Measurements from ENCODE around the gene IFRD2. TPM values are rescaled to one million over a fixed set of nuclear protein-coding genes. Genes with fewer than 3 reads are reported as not detected.
"Not testable (repeated sequence)": the region's sequence is repeated elsewhere in the genome, so short reads cannot be mapped to it uniquely, and the experiment has no call there.

IFRD2 gene
- total RNA-seq, 8 experiments from 2014 or later = 13.3 to 111 (median 24.8) TPM

DNA sequence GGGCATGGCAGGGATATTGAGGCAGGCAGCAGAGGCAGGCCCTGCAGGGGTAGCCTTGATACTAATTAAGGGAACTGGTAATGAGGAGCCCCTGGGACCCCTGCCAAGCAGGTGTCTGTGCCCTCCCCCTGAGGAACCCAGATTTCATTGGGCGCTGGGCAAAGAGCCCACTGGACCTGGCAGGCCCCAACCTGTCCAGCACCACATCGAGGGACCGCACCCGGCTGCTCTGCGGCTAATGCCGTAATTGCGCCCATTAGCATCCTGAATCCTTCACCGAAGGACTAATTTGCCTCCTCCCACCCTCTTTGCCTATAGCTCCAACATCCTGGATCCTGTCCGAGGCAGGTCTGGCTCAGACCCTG is 37.0 kb downstream of the IFRD2 start:
- WGBS, 10 experiments = 73 to 90% (median 80%) methylated on average over 1 to 6 of the region's 9 CpGs; no CpG with 5 or more reads in 7 of the 10 experiments
- no peak overlapping the region for H3K27ac ChIP-seq
- no peak for ATAC-seq (replicated peaks in 6 of 8)

DNA sequence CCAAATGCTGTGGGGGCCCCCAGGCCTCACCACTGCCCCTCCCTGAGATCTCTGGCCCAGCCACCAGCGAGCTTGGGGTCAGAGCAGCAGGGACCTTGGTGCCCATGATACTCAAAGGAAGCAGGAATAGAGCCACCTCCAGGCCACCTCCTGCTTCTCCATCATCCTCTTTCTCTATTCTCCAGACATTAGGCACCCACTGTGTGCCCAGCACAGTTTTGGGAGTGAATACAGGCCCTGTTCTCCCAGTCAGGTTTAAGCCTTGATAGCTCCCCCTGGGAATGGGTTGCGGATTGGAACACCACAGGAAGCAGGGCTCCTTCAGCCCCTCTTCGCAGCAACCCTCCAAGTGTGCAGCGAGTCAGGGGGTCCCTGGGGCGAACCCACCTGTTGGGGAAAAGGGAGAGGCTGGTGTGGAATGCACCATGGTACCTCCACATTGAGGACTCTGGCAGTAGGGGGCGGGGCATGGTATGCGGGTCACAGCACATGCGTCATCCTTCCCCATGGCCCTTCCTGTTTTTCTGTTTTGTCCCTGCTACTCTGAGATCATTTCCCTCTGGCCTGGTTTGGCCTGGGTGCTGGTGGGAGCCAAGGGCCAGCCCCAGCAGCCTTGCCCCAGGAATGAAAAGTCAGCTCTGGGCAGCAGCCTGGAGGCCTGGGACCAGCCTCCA is 37.5 kb downstream of the IFRD2 start:
- peak overlapping the region in 1 of 2 donors; percentile 39 for H3K27ac ChIP-seq
- H3K4me1 ChIP-seq (replicated peaks in 1 of 2) = peaks cover 27 to 37% of the 10 kb centered on the region in 2 donors
- in situ Hi-C loops (cut with MboI; ENCODE audit: low pct_unique_long_range_greater_than_20kb in 2 of 9, low sequenced_read_pairs in 9 of 9, unreplicated experiment in 9 of 9) = no loop called here
- H3K4me3 ChIP-seq = no peak overlapping the region
- ATAC-seq (replicated peaks in 6 of 8) = peak in 1 of 8 experiments; percentile 3
- 11 to 100% (median 84%) methylated on average over 1 to 7 of the region's 8 CpGs; no CpG with 5 or more reads in 4 of the 10 experiments for WGBS, 10 experiments

More for the DNA sequence above, 37.0 kb downstream of the IFRD2 start:
- no peak overlapping the region for H3K4me3 ChIP-seq
- in situ Hi-C loops (cut with MboI; ENCODE audit: low pct_unique_long_range_greater_than_20kb in 2 of 9, low sequenced_read_pairs in 9 of 9, unreplicated experiment in 9 of 9) = no loop called here
- peaks cover 30 to 38% of the 10 kb centered on the region in 2 donors for H3K4me1 ChIP-seq (replicated peaks in 1 of 2)

DNA sequence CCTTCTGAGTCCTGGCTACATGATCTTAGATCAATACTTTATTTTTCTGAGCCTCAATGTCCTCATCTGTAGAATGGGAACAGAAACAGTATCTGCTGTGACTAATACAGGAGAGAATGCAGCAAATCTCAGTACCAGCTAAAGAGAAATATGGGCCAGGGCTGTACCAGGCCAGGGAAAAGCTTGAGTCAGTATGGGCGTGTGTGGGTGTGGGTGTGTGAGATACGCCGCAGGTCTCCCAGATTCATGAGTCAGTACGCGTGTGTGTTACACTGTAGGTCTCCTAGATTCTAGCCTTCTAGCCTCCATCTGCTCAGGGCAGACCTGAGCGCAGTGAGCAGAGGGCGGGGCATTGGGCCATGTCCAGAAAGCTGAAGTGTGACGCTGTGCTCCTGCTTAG is 41.0 kb downstream of the IFRD2 start:
- peaks cover 14 to 31% of the 10 kb centered on the region in 2 donors for H3K4me1 ChIP-seq (replicated peaks in 1 of 2)
- WGBS, 10 experiments = 20 to 100% (median 98%) methylated on average over 1 to 7 of the region's 8 CpGs; no CpG with 5 or more reads in 5 of the 10 experiments
- in situ Hi-C loops (cut with MboI; ENCODE audit: low pct_unique_long_range_greater_than_20kb in 2 of 9, low sequenced_read_pairs in 9 of 9, unreplicated experiment in 9 of 9) = no loop called here

DNA sequence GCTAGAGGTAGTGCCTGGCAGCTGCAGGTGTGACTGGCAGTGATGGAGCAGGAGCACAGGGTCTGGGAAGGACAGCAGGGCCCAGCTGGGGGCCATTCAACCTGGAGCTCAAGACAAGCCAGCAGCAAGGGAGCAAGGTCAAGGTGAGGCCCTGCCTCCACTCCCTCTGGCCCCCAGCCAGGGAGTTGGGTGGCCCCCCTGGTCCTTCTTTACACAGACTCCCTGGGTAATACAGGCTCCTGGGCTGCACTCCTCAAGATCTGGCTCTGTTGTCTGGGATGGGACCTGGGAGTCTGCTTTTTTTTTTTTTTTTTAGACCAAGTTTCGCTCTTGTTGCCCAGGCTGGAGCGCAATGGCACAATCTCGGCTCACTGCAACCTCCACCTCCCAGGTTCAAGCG is 41.7 kb downstream of the IFRD2 start:
- ATAC-seq (replicated peaks in 6 of 8) = no peak
- in situ Hi-C loops (cut with MboI; ENCODE audit: low pct_unique_long_range_greater_than_20kb in 2 of 9, low sequenced_read_pairs in 9 of 9, unreplicated experiment in 9 of 9) = no loop called here
- H3K4me1 ChIP-seq (replicated peaks in 1 of 2) = peaks cover 20 to 36% of the 10 kb centered on the region in 2 donors
- 100% methylated on average over 1 of the region's 4 CpGs; no CpG with 5 or more reads in 6 of the 10 experiments for WGBS, 10 experiments
- no peak overlapping the region for H3K27ac ChIP-seq
- H3K4me3 ChIP-seq = no peak overlapping the region

More for the DNA sequence above, 41.0 kb downstream of the IFRD2 start:
- no peak overlapping the region for H3K4me3 ChIP-seq
- no peak overlapping the region for H3K27ac ChIP-seq
- peak in 2 of 8 experiments; percentile 65 to 79 for ATAC-seq (replicated peaks in 6 of 8)

DNA sequence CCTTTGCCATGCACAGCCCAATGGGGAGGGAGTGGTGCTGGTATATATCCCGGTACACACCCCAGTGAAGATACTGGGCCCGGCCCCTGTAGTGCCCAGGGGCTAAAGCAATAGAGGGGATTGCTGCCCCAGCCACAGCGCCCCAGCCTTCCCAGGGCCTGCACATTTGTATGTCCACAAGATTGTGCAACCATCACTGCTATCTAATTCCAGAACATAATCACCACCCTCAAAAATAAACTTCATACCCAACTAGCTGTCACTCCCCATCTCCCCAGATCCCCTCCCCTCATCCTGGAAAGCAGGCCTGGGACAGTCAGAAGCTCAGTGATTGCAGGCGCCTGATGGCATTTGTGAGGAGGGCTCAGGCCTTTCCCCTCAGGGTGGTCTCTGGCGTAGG is 42.8 kb downstream of the IFRD2 start:
- Histone ChIP-seq H3K27ac (no peak overlapping the region), H3K4me1 (replicated peaks in 1 of 2) (peaks cover 29 to 43% of the 10 kb centered on the region in 2 donors), H3K4me3 (no peak overlapping the region)
- WGBS, 10 experiments = 37 to 90% methylated on average over 2 of the region's 5 CpGs; no CpG with 5 or more reads in 8 of the 10 experiments
- in situ Hi-C loops (cut with MboI; ENCODE audit: low pct_unique_long_range_greater_than_20kb in 2 of 9, low sequenced_read_pairs in 9 of 9, unreplicated experiment in 9 of 9) = no loop called here
- ATAC-seq (replicated peaks in 6 of 8) = no peak

DNA sequence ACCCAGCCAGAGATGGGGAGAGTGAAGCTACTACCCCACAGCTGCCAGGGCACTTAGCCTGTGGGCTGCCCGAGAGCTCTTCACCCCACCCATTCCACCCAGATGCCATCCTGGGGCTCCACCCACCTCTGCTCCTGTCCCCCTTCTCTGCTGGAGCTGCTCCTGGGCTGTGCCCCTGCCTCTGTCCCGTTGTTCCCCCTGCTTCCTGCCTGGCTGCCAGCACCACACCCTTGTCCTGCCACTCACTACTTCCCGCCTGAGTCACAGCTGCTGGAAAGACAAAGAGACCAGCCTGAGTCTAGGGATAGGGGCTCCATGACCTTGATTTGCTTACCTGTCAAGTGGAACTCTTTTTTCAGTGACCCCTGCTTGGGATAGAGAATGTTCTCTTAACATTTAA is 43.8 kb downstream of the IFRD2 start:
- WGBS, 10 experiments = 0 to 100% (median 10%) methylated on average over 1 to 2 of the region's 3 CpGs; no CpG with 5 or more reads in 7 of the 10 experiments
- ATAC-seq (replicated peaks in 6 of 8) = no peak
- Histone ChIP-seq H3K4me3 (no peak overlapping the region), H3K27ac (peak overlapping the region in 1 of 2 donors; percentile 91), H3K4me1 (replicated peaks in 1 of 2) (peaks cover 29 to 43% of the 10 kb centered on the region in 2 donors)
- in situ Hi-C loops (cut with MboI; ENCODE audit: low pct_unique_long_range_greater_than_20kb in 2 of 9, low sequenced_read_pairs in 9 of 9, unreplicated experiment in 9 of 9) = no loop called here

DNA sequence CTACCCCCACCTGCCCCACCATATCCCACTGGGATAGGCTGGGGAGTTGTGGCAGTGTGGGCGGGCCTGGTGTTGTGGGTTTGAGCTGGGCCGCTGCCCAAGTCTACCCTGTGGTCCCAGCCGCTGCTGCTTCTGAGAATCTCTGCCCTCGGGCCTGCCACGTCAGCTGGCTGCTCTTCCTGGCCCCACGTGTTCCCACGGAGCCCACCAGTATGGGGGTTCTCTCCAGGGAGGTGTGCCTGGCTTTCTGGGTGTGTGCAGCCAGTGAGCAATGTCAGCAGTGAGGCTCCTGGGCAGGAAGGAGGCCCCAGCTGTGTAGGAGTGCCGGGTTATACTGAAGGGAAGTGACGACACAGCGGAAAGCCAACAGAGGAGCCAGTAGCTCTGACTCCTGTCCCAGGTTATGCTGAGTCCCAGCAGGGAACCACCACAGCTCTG is 45.7 kb downstream of the IFRD2 start:
- Histone ChIP-seq H3K4me1 (replicated peaks in 1 of 2) (peaks cover 42 to 59% of the 10 kb centered on the region in 2 donors), H3K4me3 (peak overlapping the region in 4 of 5 donors; percentile 5 to 29 (median 25)), H3K27ac (peak overlapping the region; percentile 91 to 94)
- 0 to 33% methylated on average over 1 to 2 of the region's 10 CpGs; no CpG with 5 or more reads in 8 of the 10 experiments for WGBS, 10 experiments
- in situ Hi-C loops (cut with MboI; ENCODE audit: low pct_unique_long_range_greater_than_20kb in 2 of 9, low sequenced_read_pairs in 9 of 9, unreplicated experiment in 9 of 9) = no loop called here
- ATAC-seq (replicated peaks in 6 of 8) = peak; percentile 60 to 78 (median 74)

DNA sequence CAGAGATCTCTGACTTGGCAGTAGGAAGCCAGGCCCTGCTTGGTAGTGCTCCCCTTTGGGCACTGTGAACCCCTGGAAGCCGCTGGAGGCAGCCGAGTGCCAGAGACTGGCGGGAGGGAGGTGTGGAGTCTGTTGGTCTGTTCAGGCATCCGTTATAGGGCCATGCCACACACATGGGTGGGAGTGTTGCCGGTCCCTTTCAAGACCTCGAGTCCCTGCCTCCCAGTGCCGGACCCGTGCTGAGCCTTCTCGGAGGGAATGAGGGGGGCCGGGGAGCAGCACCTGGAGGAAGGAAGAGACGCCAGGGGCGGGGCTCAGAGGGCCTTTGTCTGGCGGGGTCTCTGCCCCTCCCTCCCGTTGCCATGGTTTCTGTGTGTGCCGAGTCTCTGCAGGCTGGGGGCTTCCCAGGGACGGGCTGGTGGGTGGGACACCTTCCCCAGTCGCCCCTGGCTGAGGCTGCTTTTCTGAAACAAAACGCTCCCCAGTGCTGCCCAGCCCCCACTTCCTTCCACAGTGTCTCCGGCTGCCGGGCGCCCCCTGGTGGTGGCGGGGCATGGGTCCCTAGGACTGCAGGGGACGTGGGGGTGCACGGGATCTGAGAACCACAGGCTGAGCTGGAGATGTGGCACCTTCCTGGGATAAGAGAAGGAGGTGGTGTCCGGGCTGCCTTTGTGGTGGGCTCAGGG is 46.3 kb downstream of the IFRD2 start:
- Histone ChIP-seq H3K27ac (peak overlapping the region; percentile 91 to 94), H3K4me3 (peak overlapping the region; percentile 5 to 29 (median 22)), H3K4me1 (replicated peaks in 1 of 2) (peaks cover 48 to 64% of the 10 kb centered on the region in 2 donors)
- ATAC-seq (replicated peaks in 6 of 8) = peak; percentile 72 to 95 (median 84)
- in situ Hi-C loops (cut with MboI; ENCODE audit: low pct_unique_long_range_greater_than_20kb in 2 of 9, low sequenced_read_pairs in 9 of 9, unreplicated experiment in 9 of 9) = no loop called here
- 6 to 60% (median 19%) methylated on average over 1 to 5 of the region's 25 CpGs; no CpG with 5 or more reads in 6 of the 10 experiments for WGBS, 10 experiments

DNA sequence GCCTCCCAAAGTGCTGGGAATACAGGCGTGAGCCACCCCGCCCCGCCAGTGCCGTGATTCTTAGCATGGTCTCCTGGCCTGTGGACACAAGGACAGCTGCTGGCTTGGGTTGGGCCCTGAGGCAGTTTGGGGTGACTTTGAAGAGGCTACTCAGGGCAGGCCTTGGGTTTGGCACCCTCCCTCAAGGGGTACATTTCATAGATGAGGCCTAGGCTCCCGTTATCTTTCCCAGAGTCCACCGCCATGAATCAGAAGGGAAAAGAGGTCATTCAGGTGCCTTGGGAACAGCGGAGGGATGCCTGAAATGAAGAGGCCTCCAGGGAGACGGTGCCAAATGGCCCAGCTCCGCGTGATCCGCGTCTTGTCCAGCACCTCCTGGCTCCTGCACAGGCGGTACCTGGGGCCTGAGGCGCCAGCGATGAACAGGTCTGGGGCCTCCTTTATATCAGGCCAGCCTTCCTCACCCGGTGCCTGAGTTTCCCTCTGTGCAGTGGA is 46.9 kb downstream of the IFRD2 start:
- H3K27ac ChIP-seq = peak overlapping the region; percentile 91 to 94
- in situ Hi-C loops (cut with MboI; ENCODE audit: low pct_unique_long_range_greater_than_20kb in 2 of 9, low sequenced_read_pairs in 9 of 9, unreplicated experiment in 9 of 9) = no loop called here
- peak in 1 of 8 experiments; percentile 0 for ATAC-seq (replicated peaks in 6 of 8)
- WGBS, 10 experiments = 40 to 90% (median 54%) methylated on average over 1 to 7 of the region's 16 CpGs; no CpG with 5 or more reads in 6 of the 10 experiments
- peak overlapping the region in 3 of 5 donors; percentile 22 to 29 (median 28) for H3K4me3 ChIP-seq
- peaks cover 55 to 68% of the 10 kb centered on the region in 2 donors for H3K4me1 ChIP-seq (replicated peaks in 1 of 2)

DNA sequence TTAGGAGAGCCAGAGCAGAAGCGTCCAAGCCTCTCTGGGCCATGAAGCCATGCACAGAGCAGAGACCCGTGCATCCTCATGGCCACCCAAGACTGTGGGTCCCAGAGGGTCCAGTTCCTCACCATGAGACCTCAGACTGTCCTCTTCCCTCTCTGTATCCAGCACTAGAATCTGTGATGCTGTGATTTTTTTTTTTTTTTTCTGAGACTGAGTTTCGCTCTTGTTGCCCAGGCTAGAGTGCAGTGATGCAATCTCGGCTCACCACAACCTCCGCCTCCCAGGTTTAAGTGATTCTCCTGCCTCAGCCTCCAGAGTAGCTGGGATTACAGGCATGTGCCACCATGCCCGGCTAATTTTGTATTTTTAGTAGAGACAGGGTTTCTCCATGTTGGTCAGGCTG is 47.4 kb downstream of the IFRD2 start:
- ATAC-seq (replicated peaks in 6 of 8); H3K4me3 ChIP-seq; in situ Hi-C loops (cut with MboI; ENCODE audit: low pct_unique_long_range_greater_than_20kb in 2 of 9, low sequenced_read_pairs in 9 of 9, unreplicated experiment in 9 of 9): not testable (repeated sequence)
- WGBS, 10 experiments = 80% methylated on average over 1 of the region's 6 CpGs; no CpG with 5 or more reads in 8 of the 10 experiments
- Histone ChIP-seq H3K4me1 (replicated peaks in 1 of 2) (peaks cover 56 to 71% of the 10 kb centered on the region in 2 donors), H3K27ac (peak overlapping the region; percentile 91 to 94)

DNA sequence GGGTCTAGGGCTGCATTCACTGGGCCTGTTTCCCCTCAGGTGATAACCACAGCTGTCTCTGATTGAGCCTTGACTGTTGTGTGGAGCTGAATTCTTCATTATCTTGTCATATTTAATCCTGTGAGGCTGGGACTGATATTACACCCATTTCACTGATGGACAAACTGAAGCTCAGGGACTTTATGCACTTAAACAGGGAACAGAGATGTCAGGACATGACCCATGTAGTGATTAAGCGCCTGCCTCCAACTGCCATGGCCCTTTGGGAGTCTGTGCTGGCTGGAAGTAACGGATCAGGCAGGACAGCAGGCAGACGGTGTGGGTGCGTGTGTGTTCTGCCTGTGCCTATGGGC is 48.7 kb downstream of the IFRD2 start:
- no peak for ATAC-seq (replicated peaks in 6 of 8)
- 84 to 100% (median 95%) methylated on average over 1 to 4 of the region's 4 CpGs; no CpG with 5 or more reads in 4 of the 10 experiments for WGBS, 10 experiments
- no peak overlapping the region for H3K27ac ChIP-seq
- H3K4me3 ChIP-seq = no peak overlapping the region
- in situ Hi-C loops (cut with MboI; ENCODE audit: low pct_unique_long_range_greater_than_20kb in 2 of 9, low sequenced_read_pairs in 9 of 9, unreplicated experiment in 9 of 9) = no loop called here
- peaks cover 63 to 81% of the 10 kb centered on the region in 2 donors for H3K4me1 ChIP-seq (replicated peaks in 1 of 2)

DNA sequence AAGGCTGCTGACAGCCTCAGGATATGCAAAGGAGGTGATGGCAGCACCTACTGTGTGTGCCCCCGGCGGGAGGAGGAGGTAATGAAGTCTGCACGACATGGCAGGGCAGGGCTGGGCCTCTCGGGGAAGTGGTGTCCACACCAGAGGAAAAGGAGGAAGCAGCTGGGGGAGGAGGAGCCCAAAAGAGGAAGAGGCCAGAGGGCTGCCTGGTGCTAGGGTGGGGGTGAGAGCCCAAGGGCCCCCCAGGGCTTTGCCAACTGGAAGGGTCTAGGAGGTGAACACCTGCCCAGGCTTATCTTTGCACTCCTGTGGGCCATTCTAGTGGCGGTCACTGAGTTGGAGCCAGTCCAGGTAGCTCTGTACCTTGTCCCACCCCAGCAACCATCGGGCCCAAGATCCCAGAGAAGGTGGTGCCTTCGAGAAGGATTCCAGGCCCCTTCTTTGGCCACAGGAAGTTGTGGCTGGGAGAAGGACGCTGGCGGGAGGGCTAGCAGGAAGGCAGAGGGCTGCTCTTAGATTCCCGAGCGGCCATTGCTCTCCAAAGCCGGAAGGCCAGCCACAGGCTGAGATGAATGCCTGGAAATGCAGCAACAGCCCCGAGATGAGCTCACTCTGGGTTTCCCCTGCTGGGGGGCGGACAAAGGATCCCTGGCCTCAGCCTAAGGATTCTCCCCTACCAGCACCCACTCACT is 49.2 kb downstream of the IFRD2 start:
- Histone ChIP-seq H3K4me1 (replicated peaks in 1 of 2) (peaks cover 66 to 79% of the 10 kb centered on the region in 2 donors), H3K4me3 (no peak overlapping the region), H3K27ac (peak overlapping the region in 1 of 2 donors; percentile 92)
- WGBS, 10 experiments = 17 to 70% (median 44%) methylated on average over 2 to 6 of the region's 14 CpGs; no CpG with 5 or more reads in 6 of the 10 experiments
- in situ Hi-C loops (cut with MboI; ENCODE audit: low pct_unique_long_range_greater_than_20kb in 2 of 9, low sequenced_read_pairs in 9 of 9, unreplicated experiment in 9 of 9) = no loop called here
- ATAC-seq (replicated peaks in 6 of 8) = no peak
